IMR-90 (cell line): Measurements from ENCODE around the gene SUV39H2. TPM values are rescaled to one million over a fixed set of nuclear protein-coding genes. Genes with fewer than 3 reads are reported as not detected.

Experiments used
- ATAC-seq: fragments of 200-7000 bp; cut with Tn5 transposase; 2 replicates; pipeline ENCODE4 v1.9.1; 2020; ENCODE audit warnings: low read depth, mild to moderate bottlenecking, moderate library complexity
- BruUV-seq: library from RNA; stranded (reverse); fragments of 400-500 nt; replicated peaks from 2 replicates; lab custom pipeline; 2021; lab: Mats Ljungman, UMichigan
- CTCF ChIA-PET: fragments of 300-600 bp; formaldehyde crosslinking; extraction: SDS; loops from one replicate; lab custom pipeline; 2021; ENCODE audit warnings: antibody characterized with exemption; lab: Yijun Ruan, JAX
- POLR2A ChIA-PET: fragments of 300-600 bp; sonication (Branson Sonifier 250); formaldehyde crosslinking; loops from one replicate; lab custom pipeline; 2022; ENCODE audit warnings: antibody characterized with exemption; ENCODE audit not compliant: unreplicated experiment; lab: Charles Lee
- DNase-seq: peaks from one replicate; pipeline ENCODE4 v3.0.0; 2013
- H2AFZ ChIP-seq: replicated peaks from 2 replicates; pipeline ENCODE3; 2013; ENCODE audit warnings: low read length, mild to moderate bottlenecking; ENCODE audit not compliant: poor library complexity
- H2AK5ac ChIP-seq: 2 replicates; pipeline ENCODE4 v1.6.1; 2013; ENCODE audit warnings: low read depth, low read length, inconsistent platforms
- H2AK9ac ChIP-seq: replicated peaks from 2 replicates; pipeline ENCODE3; 2013; ENCODE audit warnings: mild to moderate bottlenecking, low read depth, low read length, moderate library complexity; ENCODE audit not compliant: poor library complexity
- H2BK120ac ChIP-seq: 2 replicates; pipeline ENCODE4 v1.6.1; 2013; ENCODE audit warnings: low read depth, low read length, inconsistent platforms
- H2BK15ac ChIP-seq: 3 replicates; pipeline ENCODE4 v1.6.1; 2013; ENCODE audit warnings: low read depth, low read length, inconsistent platforms
- H2BK20ac ChIP-seq: 2 replicates; pipeline ENCODE4 v1.6.1; 2013; ENCODE audit warnings: low read depth, mild to moderate bottlenecking, inconsistent platforms, low read length, moderate library complexity
- H2BK5ac ChIP-seq: 2 replicates; pipeline ENCODE4 v1.6.1; 2013; ENCODE audit warnings: mild to moderate bottlenecking, low read depth, low read length, inconsistent platforms; ENCODE audit not compliant: poor library complexity, severe bottlenecking
- H3K14ac ChIP-seq: replicated peaks from 2 replicates; pipeline ENCODE4 v1.6.1; 2013; ENCODE audit warnings: low read depth, low read length, inconsistent platforms
- H3K18ac ChIP-seq: 2 replicates; pipeline ENCODE4 v1.6.1; 2013; ENCODE audit warnings: low read depth, low read length, control low read depth
- H3K23ac ChIP-seq: 2 replicates; pipeline ENCODE4 v1.6.1; 2013; ENCODE audit warnings: low read depth, low read length, inconsistent platforms
- H3K27ac ChIP-seq: 2 replicates; pipeline ENCODE4 v1.5.1; 2013; ENCODE audit warnings: mild to moderate bottlenecking, control low read depth, low read length; ENCODE audit not compliant: insufficient read depth
- H3K27me3 ChIP-seq: 2 replicates; pipeline ENCODE4 v1.6.1; 2013; ENCODE audit warnings: low read length; ENCODE audit not compliant: control insufficient read depth, insufficient read depth
- H3K36me3 ChIP-seq: 2 replicates; pipeline ENCODE4 v1.6.1; 2013; ENCODE audit warnings: low read length, mixed read lengths; ENCODE audit not compliant: control insufficient read depth, insufficient read depth
- H3K4ac ChIP-seq: 2 replicates; pipeline ENCODE4 v1.6.1; 2013; ENCODE audit warnings: low read depth, low read length, inconsistent platforms
- H3K4me1 ChIP-seq: 2 replicates; pipeline ENCODE4 v1.6.1; 2013; ENCODE audit warnings: low read length, mixed read lengths; ENCODE audit not compliant: control insufficient read depth, insufficient read depth
- H3K4me2 ChIP-seq: 2 replicates; pipeline ENCODE4 v1.6.1; 2013; ENCODE audit warnings: low read depth, mild to moderate bottlenecking, control low read depth, low read length, moderate library complexity
- H3K4me3 ChIP-seq: 2 replicates; pipeline ENCODE4 v1.5.1; 2013; ENCODE audit warnings: low read depth, mild to moderate bottlenecking, control low read depth, low read length, moderate library complexity; ENCODE audit not compliant: insufficient read depth
- H3K56ac ChIP-seq: 2 replicates; pipeline ENCODE4 v1.6.1; 2013; ENCODE audit warnings: low read length, inconsistent platforms; ENCODE audit not compliant: insufficient read depth; ENCODE audit errors: extremely low read depth
- H3K79me1 ChIP-seq, 2 experiments: 2 replicates each; pipeline ENCODE4 v1.6.1; 2013; ENCODE audit warnings: low read length in 2 of 2, inconsistent platforms in 1 of 2, low read depth in 1 of 2
- H3K9ac ChIP-seq: 2 replicates; pipeline ENCODE4 v1.6.1; 2013; ENCODE audit warnings: low read depth, low read length, control low read depth
- H3K9me1 ChIP-seq: 2 replicates; pipeline ENCODE4 v1.6.1; 2013; ENCODE audit warnings: low read length, inconsistent platforms; ENCODE audit not compliant: insufficient read depth
- H3K9me3 ChIP-seq: 2 replicates; pipeline ENCODE4 v1.6.1; 2013; ENCODE audit warnings: low read length; ENCODE audit not compliant: control insufficient read depth, insufficient read depth
- H4K20me1 ChIP-seq: 2 replicates; pipeline ENCODE4 v1.6.1; 2013; ENCODE audit warnings: low read length, inconsistent platforms; ENCODE audit not compliant: insufficient read depth
- H4K5ac ChIP-seq: 2 replicates; pipeline ENCODE4 v1.6.1; 2013; ENCODE audit warnings: mild to moderate bottlenecking, low read depth, low read length, control low read depth
- H4K8ac ChIP-seq, 2 experiments: 2 replicates each; pipeline ENCODE4 v1.6.1; 2013; ENCODE audit warnings: low read depth in 2 of 2, low read length in 2 of 2, control low read depth in 1 of 2, inconsistent platforms in 1 of 2
- H4K91ac ChIP-seq: 2 replicates; pipeline ENCODE4 v1.6.1; 2013; ENCODE audit warnings: low read depth, low read length, inconsistent platforms; ENCODE audit not compliant: insufficient read depth
- FOS ChIP-seq: fragments of 150-350 bp; IDR thresholded peaks from 2 replicates; pipeline ENCODE4 v1.6.1; 2016; ENCODE audit warnings: low read depth, low read length
- MAFK ChIP-seq: IDR thresholded peaks from 2 replicates; pipeline ENCODE4 v1.6.1; 2012; ENCODE audit warnings: low read depth, low read length, improper control_type of control experiment
- NFE2L2 ChIP-seq: fragments of 150-350 bp; IDR thresholded peaks from 2 replicates; pipeline ENCODE4 v1.6.1; 2016; ENCODE audit warnings: low read depth, mild to moderate bottlenecking, low read length
- WGBS, 2 experiments: methylation state at CpG; one replicate each; pipeline versions ENCODE4 v1.1.5 to v1.1.7; 2013; ENCODE audit warnings: missing lambda C conversion rate in 2 of 2; ENCODE audit not compliant: insufficient read length in 1 of 2; ENCODE audit errors: extremely low coverage in 2 of 2; 5-methylcytosine and 5-hydroxymethylcytosine counted together
- dilution Hi-C: fragments of 300-500 bp; cut with HindIII; formaldehyde crosslinking; loops from one replicate; pipeline ENCODE4 v1.14.3; 2018; ENCODE audit warnings: low sequenced_read_pairs; ENCODE audit not compliant: unreplicated experiment
- in situ Hi-C: fragments of 300-500 bp; cut with MboI; formaldehyde crosslinking; loops from 3 replicates; pipeline ENCODE4 v1.14.3; 2019; ENCODE audit warnings: low sequenced_read_pairs, inconsistent platforms, mixed read lengths
- intact Hi-C: fragments of 100-400 bp; cut with micrococcal nuclease; formaldehyde crosslinking; loops from 2 replicates; pipeline ENCODE4 v1.10.0; 2022
- polyA plus RNA-seq, 3 experiments: library from polyadenylated mRNA; depleted of rRNA; stranded (reverse); fragments of >200 nt; gene quantifications; 2 replicates each; pipeline ENCODE4 v1.2.3, GENCODE V29; 2012; ENCODE audit warnings: low replicate concordance in 1 of 3
- total RNA-seq: library from RNA; depleted of rRNA; stranded (reverse); fragments of >200 nt; gene quantifications from 2 replicates; pipeline ENCODE4 v1.2.3, GENCODE V29; 2012

SUV39H2 gene
- total and polyA plus RNA-seq, 2 of the 4 experiments (the other 2 are of a cell fraction), result 5.3 to 14.5 TPM

DNA sequence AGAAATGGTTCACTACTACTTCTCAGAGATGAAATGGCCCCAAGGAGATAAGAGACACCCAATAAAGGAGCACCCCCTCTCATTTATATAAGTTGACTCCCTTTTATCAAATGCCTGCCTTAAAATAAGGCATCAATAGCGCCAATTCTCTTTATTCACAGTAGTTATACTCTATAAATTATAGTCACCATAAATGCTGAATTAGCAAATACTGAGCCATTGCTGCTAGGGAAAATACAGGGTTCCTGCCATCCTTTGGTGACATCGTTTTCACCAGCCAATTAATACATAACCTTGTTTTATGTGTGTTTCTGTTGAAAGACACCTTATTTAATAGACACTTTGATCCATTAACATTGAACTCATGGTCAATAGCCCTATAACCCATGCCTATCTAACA is 46.6 kb downstream of the SUV39H2 start:
- Histone ChIP-seq H2AK5ac (no peak overlapping the region), H3K14ac (no peak overlapping the region), H2BK120ac (no peak overlapping the region), H3K18ac (no peak overlapping the region), H3K56ac (no peak overlapping the region), H4K91ac (no peak overlapping the region), H3K27me3 (no peaks in the 10 kb centered on the region), H4K8ac (no peak overlapping the region), H3K4me1 (no peaks in the 10 kb centered on the region), H3K23ac (no peak overlapping the region), H3K9ac (no peak overlapping the region), H2BK20ac (no peak overlapping the region), H2BK15ac (no peak overlapping the region), H2BK5ac (no peak overlapping the region), H3K9me1 (peaks cover 8% of the 10 kb centered on the region), H4K5ac (no peak overlapping the region), H3K4me3 (no peak overlapping the region), H2AFZ (no peak overlapping the region), H2AK9ac (no peak overlapping the region), H3K9me3 (no peaks in the 10 kb centered on the region), H3K4me2 (no peak overlapping the region), H4K20me1 (no peaks in the 10 kb centered on the region), H3K36me3 (peaks cover 38% of the 10 kb centered on the region), H3K27ac (no peak overlapping the region), H3K4ac (no peak overlapping the region), H3K79me1 (peaks cover 4 to 7% of the 10 kb centered on the region in 2 experiments; a peak in 1 of 4 replicates)
- no TSS peak for BruUV-seq
- TF ChIP-seq MAFK (peak; percentile 90), NFE2L2 (no peak), FOS (no peak)
- ChIA-PET POLR2A (no interaction called here), CTCF (no interaction called here)
- intact Hi-C loops (no loop called here), in situ Hi-C loops (no loop called here), dilution Hi-C loops (no loop called here)
- no CpG with 5 or more reads among the region's 2 CpGs for WGBS, 2 experiments
- DNase-seq (no peak), ATAC-seq (no peak)
